Transverse colon (tissue), 4 donors: Measurements from ENCODE around the gene ABTB2. TPM values are rescaled to one million over a fixed set of nuclear protein-coding genes. Genes with fewer than 3 reads are reported as not detected.

Experiments
- DNase-seq: peaks from one replicate; pipeline ENCODE4 v3.0.0-alpha.2; 2019
- H3K27ac ChIP-seq, 4 donors: fragments of 200-600 bp; sonication (generic); 2 replicates each; pipeline ENCODE4 v1.5.1; 2016 to 2018; ENCODE audit warnings: inconsistent platforms in 4 of 4
- H3K27me3 ChIP-seq: fragments of 200-600 bp; sonication (generic); 2 replicates; pipeline ENCODE4 v1.5.1; 2017; ENCODE audit warnings: inconsistent platforms
- H3K36me3 ChIP-seq, 4 donors: fragments of 200-600 bp; sonication (generic); 2 replicates each; pipeline ENCODE4 v1.5.1; 2017 to 2019; ENCODE audit warnings: inconsistent platforms in 4 of 4
- H3K4me1 ChIP-seq, 4 donors: fragments of 200-600 bp; sonication (generic); 2 replicates each; pipeline ENCODE4 v1.5.1; 2017 to 2020; ENCODE audit warnings: inconsistent platforms in 4 of 4
- H3K4me3 ChIP-seq, 4 donors: fragments of 200-600 bp; sonication (generic); 1 replicate in 1 of 4; 2 replicates in 3 of 4; pipeline versions ENCODE4 v1.5.1 to v1.6.1; 2017 to 2019; ENCODE audit warnings: inconsistent platforms in 4 of 4
- H3K9me3 ChIP-seq, 2 donors: fragments of 200-600 bp; sonication (generic); 2 replicates each; pipeline ENCODE4 v1.5.1; 2017 to 2019; ENCODE audit warnings: inconsistent platforms in 2 of 2
- EP300 ChIP-seq: sonication (generic); formaldehyde crosslinking; IDR thresholded peaks from one replicate; pipeline ENCODE4 v1.6.1; 2017; ENCODE audit warnings: antibody characterized with exemption, low read depth
- POLR2A ChIP-seq: fragments of 450-650 bp; IDR thresholded peaks from one replicate; pipeline ENCODE4 v1.6.1; 2016; ENCODE audit warnings: antibody characterized with exemption, mild to moderate bottlenecking, moderate library complexity
- POLR2AphosphoS5 ChIP-seq, 3 donors: sonication (generic); formaldehyde crosslinking; IDR thresholded peaks; one replicate each; pipeline ENCODE4 v1.6.1; 2016; ENCODE audit warnings: antibody characterized with exemption in 3 of 3
- WGBS, 2 donors: methylation state at CpG; one replicate each; pipeline ENCODE4 v1.1.5; 2018; ENCODE audit warnings: low coverage in 1 of 2; 5-methylcytosine and 5-hydroxymethylcytosine counted together
- in situ Hi-C, 4 donors: fragments of 200-750 bp; cut with MboI; loops; one replicate each; pipeline versions ENCODE4 v1.15.0 to v1.15.1; 2017; ENCODE audit warnings: low sequenced_read_pairs in 3 of 4, low pct_ligation_motif_present in 1 of 4, low pct_unique_long_range_greater_than_20kb in 1 of 4
- intact Hi-C: fragments of 100-400 bp; cut with DNase I; formaldehyde crosslinking; loops from one replicate; pipeline ENCODE4 v1.15.1; 2023; ENCODE audit warnings: low total_unique reads
- total RNA-seq, 4 donors: library from RNA; depleted of rRNA; stranded (reverse); fragments of >200 nt; gene quantifications; one replicate each; pipeline ENCODE4 v1.1.0, GENCODE V29; 2016
- TF ChIP-seq, protein P1 (sequence below), 5 experiments: fragments of 200-600 bp in 3 of 5; fragments of 450-650 bp in 2 of 5; sonication (generic) in 3 of 5; IDR thresholded peaks; 1 replicate in 2 of 5; 2 replicates in 3 of 5; pipeline ENCODE4 v1.5.1; 2016 to 2017; ENCODE audit warnings: antibody characterized with exemption in 5 of 5, inconsistent platforms in 3 of 5, mild to moderate bottlenecking in 2 of 5, moderate library complexity in 1 of 5

The ABTB2 gene
- total RNA-seq, 4 donors from 2014 or later: 0.60 to 41.9 (median 20.7) TPM

DNA sequence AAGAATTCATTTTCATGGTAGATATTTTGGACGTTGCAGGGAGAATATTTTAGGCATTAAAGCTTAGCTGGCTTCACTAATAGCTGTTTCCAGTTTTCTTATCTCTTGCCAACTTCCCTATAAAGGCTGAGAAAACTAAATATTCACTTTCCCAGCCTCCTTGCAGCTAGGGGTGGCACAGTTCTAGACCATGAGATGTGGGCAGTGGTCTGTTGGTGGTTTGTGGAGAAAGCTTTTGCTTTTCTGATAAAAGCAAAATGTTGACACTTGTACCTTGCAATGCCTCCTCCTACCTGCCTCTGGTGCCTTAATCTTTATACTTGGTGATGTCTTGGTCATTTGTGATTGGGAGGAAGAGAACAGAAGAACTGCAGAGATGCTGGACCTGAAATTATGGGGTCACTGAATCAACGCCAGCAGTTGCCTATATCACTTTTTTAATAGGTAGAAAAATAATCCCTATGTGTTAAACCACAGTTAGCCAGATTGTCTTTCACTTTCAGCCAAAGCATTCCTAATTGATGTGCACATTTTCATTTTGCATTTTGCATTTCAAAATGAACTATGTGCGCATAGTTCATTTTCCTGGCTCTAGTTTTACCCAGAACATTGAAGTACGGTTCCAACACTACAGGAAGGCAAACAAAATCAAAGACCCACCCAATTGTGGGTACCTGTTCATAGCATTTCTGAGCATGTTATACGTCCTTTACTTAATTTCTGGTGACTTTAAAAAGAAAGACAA is 24.9 kb upstream of the ABTB2 start:
- intact Hi-C loops (no loop called here), in situ Hi-C loops (loop anchor here in 2 of 4 donors (25.0 kb wide), 2 partner anchors 105 to 545 kb away; no protein-coding TSS in a partner anchor)
- no peaks in the 10 kb centered on the region for H3K27me3 ChIP-seq
- H3K36me3 ChIP-seq: no peaks in the 10 kb centered on the region
- DNase-seq: no peak
- H3K27ac ChIP-seq: no peak overlapping the region
- WGBS, 2 donors: 66 to 76% methylated on average over 5 of the region's 5 CpGs
- peaks cover 2 to 6% of the 10 kb centered on the region in 2 donors for H3K9me3 ChIP-seq
- no peak overlapping the region for H3K4me3 ChIP-seq
- TF ChIP-seq POLR2AphosphoS5 (IDR thresholded peaks at IDR 0.05) (no peak), EP300 (no peak), POLR2A (no peak)
- TF ChIP-seq, protein P1, sequence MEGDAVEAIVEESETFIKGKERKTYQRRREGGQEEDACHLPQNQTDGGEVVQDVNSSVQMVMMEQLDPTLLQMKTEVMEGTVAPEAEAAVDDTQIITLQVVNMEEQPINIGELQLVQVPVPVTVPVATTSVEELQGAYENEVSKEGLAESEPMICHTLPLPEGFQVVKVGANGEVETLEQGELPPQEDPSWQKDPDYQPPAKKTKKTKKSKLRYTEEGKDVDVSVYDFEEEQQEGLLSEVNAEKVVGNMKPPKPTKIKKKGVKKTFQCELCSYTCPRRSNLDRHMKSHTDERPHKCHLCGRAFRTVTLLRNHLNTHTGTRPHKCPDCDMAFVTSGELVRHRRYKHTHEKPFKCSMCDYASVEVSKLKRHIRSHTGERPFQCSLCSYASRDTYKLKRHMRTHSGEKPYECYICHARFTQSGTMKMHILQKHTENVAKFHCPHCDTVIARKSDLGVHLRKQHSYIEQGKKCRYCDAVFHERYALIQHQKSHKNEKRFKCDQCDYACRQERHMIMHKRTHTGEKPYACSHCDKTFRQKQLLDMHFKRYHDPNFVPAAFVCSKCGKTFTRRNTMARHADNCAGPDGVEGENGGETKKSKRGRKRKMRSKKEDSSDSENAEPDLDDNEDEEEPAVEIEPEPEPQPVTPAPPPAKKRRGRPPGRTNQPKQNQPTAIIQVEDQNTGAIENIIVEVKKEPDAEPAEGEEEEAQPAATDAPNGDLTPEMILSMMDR (IDR thresholded peaks at IDR 0.05): no peak
- H3K4me1 ChIP-seq: no peaks in the 10 kb centered on the region

DNA sequence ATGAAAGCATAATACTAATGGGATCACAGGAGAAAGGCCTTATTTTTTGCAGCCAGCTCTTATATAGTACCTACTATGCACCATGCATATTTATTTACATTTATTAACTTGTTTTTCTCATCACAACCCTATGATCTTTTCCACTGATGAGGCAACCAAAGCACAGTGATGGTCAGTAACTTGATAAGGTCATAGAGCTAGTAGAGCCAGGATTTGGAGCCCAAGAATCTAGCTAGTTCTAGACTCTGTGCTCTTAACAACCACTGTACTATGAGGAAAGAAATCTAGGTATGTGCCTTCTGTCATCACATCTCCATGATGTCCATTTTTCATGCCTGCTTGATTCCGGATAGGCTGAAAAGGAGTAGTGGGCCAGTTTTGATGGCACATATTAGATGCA is 24.0 kb upstream of the ABTB2 start:
- TF ChIP-seq, protein P1 (IDR thresholded peaks at IDR 0.05): no peak
- no peak for TF ChIP-seq EP300
- no peak for TF ChIP-seq POLR2A
- TF ChIP-seq POLR2AphosphoS5 (IDR thresholded peaks at IDR 0.05): no peak
- DNase-seq: no peak
- WGBS, 2 donors: 82% methylated on average over 1 of the region's 1 CpG; no CpG with 5 or more reads in 1 of the 2 donors
- intact Hi-C loops: no loop called here
- no peak overlapping the region for H3K27ac ChIP-seq
- H3K4me1 ChIP-seq: no peaks in the 10 kb centered on the region
- no peak overlapping the region for H3K4me3 ChIP-seq
- no peaks in the 10 kb centered on the region for H3K27me3 ChIP-seq
- in situ Hi-C loops: loop anchor here in 2 of 4 donors (25.0 kb wide), 2 partner anchors 106 to 544 kb away; no protein-coding TSS in a partner anchor
- H3K9me3 ChIP-seq: peaks cover 9 to 11% of the 10 kb centered on the region in 2 donors
- H3K36me3 ChIP-seq: no peaks in the 10 kb centered on the region

DNA sequence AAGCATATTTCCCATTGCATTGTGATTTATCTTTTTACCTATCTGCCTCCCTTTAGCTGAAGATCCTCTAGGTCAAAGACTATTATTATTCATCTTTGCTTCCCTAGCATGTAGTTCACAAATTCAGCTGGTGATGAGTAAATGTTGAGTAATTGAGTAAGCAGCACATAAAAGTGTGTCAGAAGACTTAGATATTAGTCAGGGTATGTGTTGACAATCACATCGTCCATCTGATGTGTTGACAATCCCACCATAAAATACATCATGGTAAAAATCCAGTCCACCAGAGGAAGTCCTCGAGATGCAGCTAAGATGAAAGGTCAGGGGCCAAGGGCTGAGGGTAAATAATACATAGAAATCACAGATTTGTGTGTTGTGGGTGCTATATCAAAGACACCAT is 22.9 kb upstream of the ABTB2 start:
- no peaks in the 10 kb centered on the region for H3K27me3 ChIP-seq
- intact Hi-C loops: no loop called here
- TF ChIP-seq POLR2AphosphoS5 (IDR thresholded peaks at IDR 0.05): no peak
- TF ChIP-seq, protein P1 (IDR thresholded peaks at IDR 0.05): no peak
- no peak overlapping the region for H3K4me3 ChIP-seq
- no peak for DNase-seq
- H3K36me3 ChIP-seq: no peaks in the 10 kb centered on the region
- 10 to 28% methylated on average over 2 of the region's 2 CpGs for WGBS, 2 donors
- in situ Hi-C loops: loop anchor here in 2 of 4 donors (25.0 kb wide), 2 partner anchors 107 to 543 kb away; no protein-coding TSS in a partner anchor
- H3K27ac ChIP-seq: no peak overlapping the region
- no peaks in the 10 kb centered on the region for H3K4me1 ChIP-seq
- H3K9me3 ChIP-seq: peaks cover 10 to 14% of the 10 kb centered on the region in 2 donors

DNA sequence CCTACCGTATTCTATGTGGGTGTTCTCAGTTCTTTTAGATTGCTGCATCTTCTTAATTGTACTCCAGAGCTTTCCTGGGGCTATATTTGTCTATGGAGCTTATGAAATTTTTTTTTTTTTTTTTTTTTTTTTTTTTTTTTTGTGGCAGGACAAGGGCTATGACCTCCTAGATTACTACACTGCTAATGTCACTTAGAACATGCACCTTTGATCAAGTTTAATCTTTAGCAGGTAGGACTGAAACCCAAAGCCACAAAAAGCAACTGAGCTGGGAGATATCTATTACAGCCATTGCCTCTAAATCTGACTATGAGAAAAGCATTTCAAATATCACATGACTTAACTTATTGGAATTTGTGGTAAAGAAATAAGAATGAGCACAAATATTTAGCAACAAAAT is 21.7 kb upstream of the ABTB2 start:
- Histone ChIP-seq H3K27ac (no peak overlapping the region), H3K27me3 (no peaks in the 10 kb centered on the region), H3K9me3 (peaks cover 10 to 14% of the 10 kb centered on the region in 2 donors), H3K4me3 (no peak overlapping the region), H3K36me3 (no peaks in the 10 kb centered on the region), H3K4me1 (no peaks in the 10 kb centered on the region)
- in situ Hi-C loops: loop anchor here in 2 of 4 donors (25.0 kb wide), 2 partner anchors 108 to 542 kb away; no protein-coding TSS in a partner anchor
- intact Hi-C loops: no loop called here
- WGBS, 2 donors: 65 to 89% methylated on average over 1 of the region's 1 CpG
- no peak for DNase-seq
- TF ChIP-seq, protein P1 (IDR thresholded peaks at IDR 0.05): no peak
- TF ChIP-seq POLR2AphosphoS5 (IDR thresholded peaks at IDR 0.05) (no peak), POLR2A (no peak), EP300 (no peak)
